Mammary epithelial cell (primary cell): Measurements from ENCODE around the gene RACGAP1.

Experiments used
- EZH2 ChIP-seq: IDR thresholded peaks from 2 replicates; pipeline ENCODE4 v1.6.1; 2012; ENCODE audit warnings: low read length, inconsistent platforms, borderline replicate concordance
- TF ChIP-seq, protein P1 (sequence below), 2 donors: IDR thresholded peaks in 1 of 2; conservative IDR thresholded peaks in 1 of 2; 2 replicates each; pipeline ENCODE4 v1.5.1; 2011 to 2012; ENCODE audit warnings: inconsistent platforms in 2 of 2, low read length in 2 of 2, mild to moderate bottlenecking in 2 of 2, control low read depth in 1 of 2, low read depth in 1 of 2; ENCODE audit not compliant: insufficient read depth in 1 of 2; ENCODE audit errors: extremely low read depth in 1 of 2

DNA sequence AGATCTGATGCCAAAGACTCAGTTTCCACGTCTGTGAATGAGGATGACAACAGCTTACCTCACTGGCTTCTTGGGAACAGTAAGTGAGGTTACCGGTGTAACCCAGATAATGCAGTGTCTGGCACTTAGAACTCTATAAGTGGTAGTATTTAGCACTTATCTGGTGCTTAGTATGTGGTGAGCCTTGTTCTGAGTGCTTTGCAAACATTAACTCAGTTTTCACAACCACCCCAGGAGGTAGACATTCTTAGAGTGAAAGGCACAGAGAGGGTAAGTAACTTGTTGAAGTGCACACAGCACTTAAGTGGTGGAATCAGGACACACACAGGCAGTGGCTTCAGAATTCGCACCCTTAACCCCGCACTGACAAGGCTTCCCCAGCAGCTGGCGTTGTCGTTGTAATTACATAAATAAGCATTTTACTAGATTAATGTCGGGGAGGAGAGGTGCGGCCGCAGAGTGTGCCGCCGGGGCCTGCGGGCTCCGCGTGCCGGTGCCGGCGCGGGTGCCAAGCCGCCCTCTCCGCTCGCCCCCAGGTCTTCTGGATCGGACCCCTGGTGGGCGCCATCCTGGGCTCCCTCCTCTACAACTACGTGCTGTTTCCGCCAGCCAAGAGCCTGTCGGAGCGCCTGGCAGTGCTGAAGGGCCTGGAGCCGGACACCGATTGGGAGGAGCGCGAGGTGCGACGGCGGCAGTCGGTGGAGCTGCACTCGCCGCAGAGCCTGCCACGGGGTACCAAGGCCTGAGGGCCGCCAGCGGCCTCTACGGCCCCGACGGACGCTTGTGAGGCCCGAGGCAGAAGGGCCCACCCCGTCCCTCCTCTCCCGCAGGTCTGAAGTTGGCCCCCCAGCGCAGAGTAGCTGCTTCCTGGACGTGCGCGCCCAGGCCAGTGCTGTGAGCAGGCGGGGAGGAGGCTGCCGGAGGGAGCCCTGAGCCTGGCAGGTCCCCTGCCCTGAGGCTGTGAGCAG, 70.1 kb downstream of the RACGAP1 start:
- TF ChIP-seq, protein P1, sequence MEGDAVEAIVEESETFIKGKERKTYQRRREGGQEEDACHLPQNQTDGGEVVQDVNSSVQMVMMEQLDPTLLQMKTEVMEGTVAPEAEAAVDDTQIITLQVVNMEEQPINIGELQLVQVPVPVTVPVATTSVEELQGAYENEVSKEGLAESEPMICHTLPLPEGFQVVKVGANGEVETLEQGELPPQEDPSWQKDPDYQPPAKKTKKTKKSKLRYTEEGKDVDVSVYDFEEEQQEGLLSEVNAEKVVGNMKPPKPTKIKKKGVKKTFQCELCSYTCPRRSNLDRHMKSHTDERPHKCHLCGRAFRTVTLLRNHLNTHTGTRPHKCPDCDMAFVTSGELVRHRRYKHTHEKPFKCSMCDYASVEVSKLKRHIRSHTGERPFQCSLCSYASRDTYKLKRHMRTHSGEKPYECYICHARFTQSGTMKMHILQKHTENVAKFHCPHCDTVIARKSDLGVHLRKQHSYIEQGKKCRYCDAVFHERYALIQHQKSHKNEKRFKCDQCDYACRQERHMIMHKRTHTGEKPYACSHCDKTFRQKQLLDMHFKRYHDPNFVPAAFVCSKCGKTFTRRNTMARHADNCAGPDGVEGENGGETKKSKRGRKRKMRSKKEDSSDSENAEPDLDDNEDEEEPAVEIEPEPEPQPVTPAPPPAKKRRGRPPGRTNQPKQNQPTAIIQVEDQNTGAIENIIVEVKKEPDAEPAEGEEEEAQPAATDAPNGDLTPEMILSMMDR (conservative IDR thresholded peaks at IDR 0.05 in 1 of 2, IDR thresholded peaks at IDR 0.05 in 1 of 2; ENCODE audit: extremely low read depth in 1 of 2, insufficient read depth in 1 of 2, low read depth in 1 of 2, low read length in 2 of 2), result no peak
- TF ChIP-seq EZH2, result no peak
